Loucy (cell line): ENCODE results near the gene PTPRN2.
"Not testable (repeated sequence)": the region's sequence is repeated elsewhere in the genome, so short reads cannot be mapped to it uniquely, and the experiment has no call there.

Experiments
- EZH2phosphoT487 ChIP-seq: fragments of 200-600 bp; IDR thresholded peaks from 2 replicates; pipeline ENCODE4 v1.6.1; 2018; ENCODE audit warnings: antibody characterized with exemption, mild to moderate bottlenecking, moderate library complexity, borderline replicate concordance
- TF ChIP-seq, protein P1 (sequence below): fragments of 200-600 bp; sonication (generic); conservative IDR thresholded peaks from 2 replicates; pipeline ENCODE4 v1.5.1; 2014; ENCODE audit warnings: mild to moderate bottlenecking, antibody characterized with exemption, low read length

GRCh38 chr7:158534134-158534515 is 53.5 kb downstream of the PTPRN2 start:
- TF ChIP-seq, protein P1, sequence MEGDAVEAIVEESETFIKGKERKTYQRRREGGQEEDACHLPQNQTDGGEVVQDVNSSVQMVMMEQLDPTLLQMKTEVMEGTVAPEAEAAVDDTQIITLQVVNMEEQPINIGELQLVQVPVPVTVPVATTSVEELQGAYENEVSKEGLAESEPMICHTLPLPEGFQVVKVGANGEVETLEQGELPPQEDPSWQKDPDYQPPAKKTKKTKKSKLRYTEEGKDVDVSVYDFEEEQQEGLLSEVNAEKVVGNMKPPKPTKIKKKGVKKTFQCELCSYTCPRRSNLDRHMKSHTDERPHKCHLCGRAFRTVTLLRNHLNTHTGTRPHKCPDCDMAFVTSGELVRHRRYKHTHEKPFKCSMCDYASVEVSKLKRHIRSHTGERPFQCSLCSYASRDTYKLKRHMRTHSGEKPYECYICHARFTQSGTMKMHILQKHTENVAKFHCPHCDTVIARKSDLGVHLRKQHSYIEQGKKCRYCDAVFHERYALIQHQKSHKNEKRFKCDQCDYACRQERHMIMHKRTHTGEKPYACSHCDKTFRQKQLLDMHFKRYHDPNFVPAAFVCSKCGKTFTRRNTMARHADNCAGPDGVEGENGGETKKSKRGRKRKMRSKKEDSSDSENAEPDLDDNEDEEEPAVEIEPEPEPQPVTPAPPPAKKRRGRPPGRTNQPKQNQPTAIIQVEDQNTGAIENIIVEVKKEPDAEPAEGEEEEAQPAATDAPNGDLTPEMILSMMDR: not testable (repeated sequence)
- not testable (repeated sequence) for TF ChIP-seq EZH2phosphoT487
